OCI-LY1 (cell line): Measurements from ENCODE around the gene ST14.

Experiments used
- H2AFZ ChIP-seq: fragments of 200-600 bp; sonication (generic), shearing (Covaris generic); 2 replicates; pipeline ENCODE4 v1.6.0; 2014; ENCODE audit warnings: antibody characterized with exemption, mild to moderate bottlenecking, low read length
- H3F3A ChIP-seq: fragments of 200-600 bp; sonication (generic), shearing (Covaris generic); 2 replicates; pipeline ENCODE4 v1.6.0; 2014; ENCODE audit warnings: mild to moderate bottlenecking, antibody characterized with exemption, low read length, moderate library complexity; ENCODE audit not compliant: insufficient read depth
- H3K27ac ChIP-seq: fragments of 200-600 bp; sonication (generic); 2 replicates; pipeline ENCODE4 v1.5.1; 2014; ENCODE audit warnings: low read length, mixed run types, mild to moderate bottlenecking, low read depth; ENCODE audit not compliant: poor library complexity, severe bottlenecking
- H3K27me3 ChIP-seq: fragments of 200-600 bp; sonication (generic); 2 replicates; pipeline ENCODE4 v1.6.0; 2014; ENCODE audit warnings: antibody characterized with exemption, mild to moderate bottlenecking, low read length, moderate library complexity; ENCODE audit not compliant: insufficient read depth
- H3K36me3 ChIP-seq: fragments of 200-600 bp; sonication (generic); 2 replicates; pipeline ENCODE4 v1.6.1; 2014; ENCODE audit warnings: mild to moderate bottlenecking, antibody characterized with exemption, low read length, moderate library complexity, mixed read lengths; ENCODE audit not compliant: insufficient read depth
- H3K4me1 ChIP-seq: fragments of 200-600 bp; sonication (generic); 2 replicates; pipeline ENCODE4 v1.5.1; 2014; ENCODE audit warnings: mild to moderate bottlenecking, low read length, moderate library complexity; ENCODE audit not compliant: insufficient read depth, severe bottlenecking
- H3K4me2 ChIP-seq: fragments of 200-600 bp; sonication (generic), shearing (Covaris generic); 2 replicates; pipeline ENCODE4 v1.6.1; 2014; ENCODE audit warnings: low read length
- H3K4me3 ChIP-seq: fragments of 200-600 bp; sonication (generic); 2 replicates; pipeline ENCODE4 v1.5.1; 2014; ENCODE audit warnings: low read length, low read depth, mild to moderate bottlenecking, mixed read lengths; ENCODE audit not compliant: poor library complexity, severe bottlenecking
- H3K79me2 ChIP-seq: fragments of 200-600 bp; shearing (Covaris generic); 2 replicates; pipeline ENCODE4 v1.6.1; 2016; ENCODE audit warnings: mixed run types, low read length, mixed read lengths; ENCODE audit not compliant: insufficient read depth
- H3K9ac ChIP-seq: fragments of 200-600 bp; sonication (generic), shearing (Covaris generic); 2 replicates; pipeline ENCODE4 v1.6.1; 2014; ENCODE audit warnings: mild to moderate bottlenecking, low read length, mixed read lengths
- H3K9me2 ChIP-seq: fragments of 200-600 bp; sonication (generic), shearing (Covaris generic); 2 replicates; pipeline ENCODE4 v1.6.1; 2014; ENCODE audit warnings: low read depth, mild to moderate bottlenecking, low read length, mixed read lengths
- H3K9me3 ChIP-seq: fragments of 200-600 bp; shearing (Covaris generic); 2 replicates; pipeline ENCODE4 v1.6.1; 2014; ENCODE audit warnings: low read length, mixed read lengths
- H4K20me1 ChIP-seq: fragments of 200-600 bp; sonication (generic), shearing (Covaris generic); 2 replicates; pipeline ENCODE4 v1.6.0; 2016; ENCODE audit warnings: mild to moderate bottlenecking, low read length; ENCODE audit not compliant: insufficient read depth
- EZH2 ChIP-seq: fragments of 200-600 bp; sonication (generic), shearing (Covaris generic); IDR thresholded peaks from 2 replicates; pipeline ENCODE4 v1.8.0; 2017; ENCODE audit warnings: borderline replicate concordance, mixed run types, mild to moderate bottlenecking, antibody characterized with exemption, low read length, moderate library complexity, mixed read lengths
- TF ChIP-seq, protein P1 (sequence below): fragments of 200-600 bp; sonication (generic), shearing (Covaris generic); IDR thresholded peaks from 2 replicates; pipeline ENCODE4 v1.5.1; 2017; ENCODE audit warnings: mild to moderate bottlenecking, antibody characterized with exemption, low read length, moderate library complexity, mixed read lengths

The ST14 gene

DNA sequence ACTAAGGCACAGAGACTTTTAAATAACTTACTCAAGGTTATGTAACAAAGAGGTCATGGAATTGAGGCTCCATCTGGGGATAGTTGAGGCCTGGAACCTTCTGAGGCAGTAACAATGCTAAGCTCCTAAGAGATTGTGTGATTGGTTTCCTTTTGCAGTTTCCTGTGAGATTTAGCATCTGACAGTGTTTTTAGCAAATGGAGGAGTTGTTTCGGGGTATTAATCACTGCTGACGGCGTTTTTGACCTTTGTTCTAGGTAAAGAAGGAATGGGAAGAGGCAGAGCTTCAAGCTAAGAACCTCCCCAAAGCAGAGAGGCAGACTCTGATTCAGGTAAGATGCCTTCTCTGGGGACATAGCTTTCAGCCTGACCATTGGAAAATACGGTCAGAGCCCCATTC lies 32.1 kb upstream of the ST14 start:
- peaks cover 94% of the 10 kb centered on the region for H3K36me3 ChIP-seq

DNA sequence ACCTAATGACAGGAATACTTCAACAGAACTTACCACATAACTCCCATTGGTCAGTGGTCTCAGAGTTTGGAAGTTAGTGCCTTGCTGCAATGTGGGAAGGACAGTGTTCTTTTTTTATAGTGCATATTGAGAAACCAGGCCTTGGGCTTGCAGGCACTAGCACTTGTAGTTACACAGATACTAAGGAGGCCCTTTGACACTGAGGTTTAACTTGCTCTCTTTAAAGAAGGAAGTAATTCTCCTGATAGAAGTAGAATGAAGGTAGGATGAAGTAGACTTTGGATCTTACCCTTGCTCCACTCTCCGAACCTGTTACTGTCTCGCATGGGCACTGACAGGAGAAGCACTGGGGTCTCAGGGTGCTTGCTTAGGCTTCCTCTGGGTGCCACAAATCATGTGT lies 31.0 kb upstream of the ST14 start:
- Histone ChIP-seq H2AFZ (no peak overlapping the region), H4K20me1 (no peaks in the 10 kb centered on the region), H3K4me2 (no peak overlapping the region), H3K27ac (no peak overlapping the region), H3F3A (no peaks in the 10 kb centered on the region), H3K4me3 (no peak overlapping the region), H3K27me3 (no peaks in the 10 kb centered on the region), H3K4me1 (peaks cover 20% of the 10 kb centered on the region), H3K9me3 (no peaks in the 10 kb centered on the region), H3K79me2 (no peaks in the 10 kb centered on the region), H3K9ac (no peak overlapping the region), H3K9me2 (no peaks in the 10 kb centered on the region), H3K36me3 (peaks cover 94% of the 10 kb centered on the region)
- TF ChIP-seq, protein P1, sequence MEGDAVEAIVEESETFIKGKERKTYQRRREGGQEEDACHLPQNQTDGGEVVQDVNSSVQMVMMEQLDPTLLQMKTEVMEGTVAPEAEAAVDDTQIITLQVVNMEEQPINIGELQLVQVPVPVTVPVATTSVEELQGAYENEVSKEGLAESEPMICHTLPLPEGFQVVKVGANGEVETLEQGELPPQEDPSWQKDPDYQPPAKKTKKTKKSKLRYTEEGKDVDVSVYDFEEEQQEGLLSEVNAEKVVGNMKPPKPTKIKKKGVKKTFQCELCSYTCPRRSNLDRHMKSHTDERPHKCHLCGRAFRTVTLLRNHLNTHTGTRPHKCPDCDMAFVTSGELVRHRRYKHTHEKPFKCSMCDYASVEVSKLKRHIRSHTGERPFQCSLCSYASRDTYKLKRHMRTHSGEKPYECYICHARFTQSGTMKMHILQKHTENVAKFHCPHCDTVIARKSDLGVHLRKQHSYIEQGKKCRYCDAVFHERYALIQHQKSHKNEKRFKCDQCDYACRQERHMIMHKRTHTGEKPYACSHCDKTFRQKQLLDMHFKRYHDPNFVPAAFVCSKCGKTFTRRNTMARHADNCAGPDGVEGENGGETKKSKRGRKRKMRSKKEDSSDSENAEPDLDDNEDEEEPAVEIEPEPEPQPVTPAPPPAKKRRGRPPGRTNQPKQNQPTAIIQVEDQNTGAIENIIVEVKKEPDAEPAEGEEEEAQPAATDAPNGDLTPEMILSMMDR, result no peak
- no peak for TF ChIP-seq EZH2

More for the DNA sequence above, 32.1 kb upstream of the ST14 start:
- Histone ChIP-seq H3K79me2 (no peaks in the 10 kb centered on the region), H2AFZ (no peak overlapping the region), H3K9me2 (no peaks in the 10 kb centered on the region), H3K4me2 (no peak overlapping the region), H3F3A (no peaks in the 10 kb centered on the region), H3K27me3 (no peaks in the 10 kb centered on the region), H4K20me1 (no peaks in the 10 kb centered on the region), H3K27ac (no peak overlapping the region), H3K9me3 (no peaks in the 10 kb centered on the region), H3K4me3 (no peak overlapping the region), H3K4me1 (peaks cover 10% of the 10 kb centered on the region), H3K9ac (no peak overlapping the region)
- TF ChIP-seq, protein P1, result no peak
- no peak for TF ChIP-seq EZH2

DNA sequence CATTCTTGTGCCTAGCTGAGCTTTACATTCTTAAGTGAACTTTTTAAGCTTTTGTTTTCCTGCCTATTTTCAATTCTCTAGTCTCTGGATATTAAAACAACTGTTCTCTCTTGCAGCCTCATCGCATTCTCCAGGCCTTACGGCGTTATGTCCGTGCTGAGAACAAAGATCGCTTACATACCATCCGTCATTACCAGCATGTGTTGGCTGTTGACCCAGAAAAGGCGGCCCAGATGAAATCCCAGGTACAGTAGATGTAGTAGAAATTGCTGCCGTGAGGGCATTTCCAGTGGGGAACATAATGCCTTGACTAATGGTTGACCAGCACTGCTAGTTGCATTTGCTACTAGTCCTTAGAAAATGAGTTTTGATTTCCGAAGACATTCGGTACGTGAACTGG lies 29.7 kb upstream of the ST14 start:
- no peak overlapping the region for H3K4me2 ChIP-seq
- peaks cover 94% of the 10 kb centered on the region for H3K36me3 ChIP-seq
- H3K9ac ChIP-seq, result no peak overlapping the region
- no peaks in the 10 kb centered on the region for H3K79me2 ChIP-seq
- no peaks in the 10 kb centered on the region for H3F3A ChIP-seq
- H3K4me3 ChIP-seq, result no peak overlapping the region
- no peaks in the 10 kb centered on the region for H3K9me2 ChIP-seq
- no peak overlapping the region for H3K27ac ChIP-seq
- no peaks in the 10 kb centered on the region for H4K20me1 ChIP-seq
- peaks cover 24% of the 10 kb centered on the region for H3K4me1 ChIP-seq
- H3K27me3 ChIP-seq, result no peaks in the 10 kb centered on the region
- H2AFZ ChIP-seq, result no peak overlapping the region
- H3K9me3 ChIP-seq, result no peaks in the 10 kb centered on the region
- no peak for TF ChIP-seq EZH2
- TF ChIP-seq, protein P1, result no peak
